Measurements from ENCODE around the gene ABCA4. TPM values are rescaled to one million over a fixed set of nuclear protein-coding genes. Genes with fewer than 3 reads are reported as not detected.

Gene ABCA4
- polyA plus RNA-seq, 5 donors, result 0.73 to 1.9 (median 0.81) TPM

GRCh38 chr1:94122201-94122970 lies 1.4 kb upstream of the ABCA4 start:
- no peak for DNase-seq

- DNase-seq, result no peak
Observed at GRCh38 chr1:94121411-94121821, 468 bp upstream of the ABCA4 start.

- DNase-seq, result no peak
Observed at GRCh38 chr1:94120570-94120901, 412 bp downstream of the ABCA4 start.

GRCh38 chr1:94119796-94120569 lies 965 bp downstream of the ABCA4 start:
- DNase-seq, result no peak

- no peak for DNase-seq
Observed at GRCh38 chr1:94119306-94119705, 1.6 kb downstream of the ABCA4 start.

GRCh38 chr1:94118471-94118870 lies 2.5 kb downstream of the ABCA4 start:
- DNase-seq, result no peak

GRCh38 chr1:94118013-94118412 lies 2.9 kb downstream of the ABCA4 start:
- DNase-seq, result no peak

GRCh38 chr1:94117259-94117851 lies 3.6 kb downstream of the ABCA4 start:
- DNase-seq, result no peak

GRCh38 chr1:94115900-94116436 lies 5.0 kb downstream of the ABCA4 start:
- no peak for DNase-seq

GRCh38 chr1:94115254-94115899 lies 5.6 kb downstream of the ABCA4 start:
- DNase-seq, result no peak

- DNase-seq, result no peak
Observed at GRCh38 chr1:94113589-94114226, 7.2 kb downstream of the ABCA4 start.

- no peak for DNase-seq
Observed at GRCh38 chr1:94111879-94112278, 9.1 kb downstream of the ABCA4 start.

GRCh38 chr1:94110946-94111740 lies 9.8 kb downstream of the ABCA4 start:
- DNase-seq, result no peak

GRCh38 chr1:94110021-94110761 lies 10.8 kb downstream of the ABCA4 start:
- DNase-seq, result no peak

GRCh38 chr1:94109478-94109877 lies 11.5 kb downstream of the ABCA4 start:
- DNase-seq, result no peak

- DNase-seq, result no peak
Observed at GRCh38 chr1:94107141-94107540, 13.8 kb downstream of the ABCA4 start.

- DNase-seq, result no peak
Observed at GRCh38 chr1:94106716-94107115, 14.2 kb downstream of the ABCA4 start.

- DNase-seq, result no peak
Observed at GRCh38 chr1:94105957-94106529, 14.9 kb downstream of the ABCA4 start.

GRCh38 chr1:94105581-94105952 lies 15.4 kb downstream of the ABCA4 start:
- no peak for DNase-seq
